ENCODE results near the gene PUS7.
A peak's percentile ranks its signal among the peaks of the same experiment; 100 is the strongest.
"Not testable (repeated sequence)": the region's sequence is repeated elsewhere in the genome, so short reads cannot be mapped to it uniquely, and the experiment has no call there.

Gene PUS7

GRCh38 chr7:105461518-105461917 lies 60.6 kb downstream of the PUS7 start:
- DNase-seq (ENCODE audit: insufficient read length) (no peak), FAIRE-seq (no peak)
- no peak for TF ChIP-seq TAF1 (IDR thresholded peaks at IDR 0.05; ENCODE audit: borderline replicate concordance, low read depth, low read length)
- TF ChIP-seq POLR2AphosphoS5 (IDR thresholded peaks at IDR 0.05; ENCODE audit: low read depth, low read length) = no peak
- no peak for TF ChIP-seq POLR2A (IDR thresholded peaks at IDR 0.05; ENCODE audit: low read depth, low read length)

DNA sequence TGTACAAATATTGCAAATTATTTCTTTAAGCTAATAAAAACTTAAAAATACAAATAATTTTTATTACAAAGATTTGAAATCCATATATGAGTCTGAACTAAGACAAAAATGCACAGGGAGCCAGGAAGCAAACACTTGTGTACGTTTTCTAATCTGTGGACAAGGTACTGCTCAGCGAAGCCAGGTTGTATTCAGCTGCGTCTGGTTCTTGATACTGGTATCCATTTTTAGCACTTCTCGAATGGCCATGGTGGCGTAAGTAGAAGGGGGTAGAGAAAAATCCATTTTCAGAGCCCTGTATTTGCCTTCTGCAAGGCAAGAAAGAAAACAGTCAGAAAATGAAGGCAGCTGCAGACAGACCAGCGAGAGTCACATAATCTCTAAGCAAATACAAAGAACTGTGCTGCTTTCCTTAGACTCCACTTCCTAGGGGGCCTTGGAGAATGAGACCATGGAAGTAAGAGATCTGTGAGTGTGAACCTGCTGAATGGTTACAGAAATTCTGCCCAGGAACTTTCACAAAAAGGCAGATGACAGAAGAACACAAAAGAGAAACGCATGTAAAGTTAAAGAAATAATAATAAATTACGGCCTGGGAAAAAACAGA lies 64.3 kb downstream of the PUS7 start:
- FAIRE-seq (no peak), DNase-seq (ENCODE audit: insufficient read length) (no peak)
- no peak for TF ChIP-seq TAF1 (IDR thresholded peaks at IDR 0.05; ENCODE audit: borderline replicate concordance, low read depth, low read length)
- TF ChIP-seq POLR2A (IDR thresholded peaks at IDR 0.05; ENCODE audit: low read depth, low read length) = no peak

DNA sequence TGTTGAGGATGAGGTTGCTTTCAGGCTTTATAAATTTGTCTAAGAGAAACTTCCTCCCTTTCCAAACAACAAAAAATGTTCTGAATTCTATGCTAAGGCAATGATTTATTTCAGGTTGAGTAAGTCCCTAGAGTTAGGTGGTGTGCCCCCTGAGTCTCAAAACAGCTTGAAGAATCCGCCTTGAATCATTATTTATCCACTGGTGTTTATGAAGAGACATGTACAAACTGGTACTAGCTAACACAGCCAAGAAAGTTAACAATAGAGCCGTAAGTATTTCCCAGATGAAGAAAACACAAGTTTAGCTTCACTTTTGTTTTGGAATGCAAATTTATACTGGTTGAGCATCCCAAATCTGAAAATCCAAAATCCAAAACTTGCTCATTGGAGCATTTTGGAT lies 67.2 kb downstream of the PUS7 start:
- DNase-seq (ENCODE audit: insufficient read length) (no peak), FAIRE-seq (no peak)
- no peak for TF ChIP-seq POLR2AphosphoS5 (IDR thresholded peaks at IDR 0.05; ENCODE audit: low read depth, low read length)
- TF ChIP-seq POLR2A (IDR thresholded peaks at IDR 0.05; ENCODE audit: low read depth, low read length) = no peak
- no peak for TF ChIP-seq TAF1 (IDR thresholded peaks at IDR 0.05; ENCODE audit: borderline replicate concordance, low read depth, low read length)

- no peak for TF ChIP-seq POLR2A (IDR thresholded peaks at IDR 0.05; ENCODE audit: low read depth, low read length)
- TF ChIP-seq POLR2AphosphoS5 (IDR thresholded peaks at IDR 0.05; ENCODE audit: low read depth, low read length) = no peak
- TF ChIP-seq TAF1 (IDR thresholded peaks at IDR 0.05; ENCODE audit: borderline replicate concordance, low read depth, low read length) = no peak
- DNase-seq (ENCODE audit: insufficient read length) (no peak), FAIRE-seq (no peak)
Observed at GRCh38 chr7:105454095-105454747, 67.8 kb downstream of the PUS7 start.

GRCh38 chr7:105452085-105452484 lies 70.0 kb downstream of the PUS7 start:
- TF ChIP-seq TAF1 (IDR thresholded peaks at IDR 0.05; ENCODE audit: borderline replicate concordance, low read depth, low read length) (no peak), POLR2A (IDR thresholded peaks at IDR 0.05; ENCODE audit: low read depth, low read length) (no peak), POLR2AphosphoS5 (IDR thresholded peaks at IDR 0.05; ENCODE audit: low read depth, low read length) (no peak)
- DNase-seq (ENCODE audit: insufficient read length) = no peak
- no peak for FAIRE-seq

DNA sequence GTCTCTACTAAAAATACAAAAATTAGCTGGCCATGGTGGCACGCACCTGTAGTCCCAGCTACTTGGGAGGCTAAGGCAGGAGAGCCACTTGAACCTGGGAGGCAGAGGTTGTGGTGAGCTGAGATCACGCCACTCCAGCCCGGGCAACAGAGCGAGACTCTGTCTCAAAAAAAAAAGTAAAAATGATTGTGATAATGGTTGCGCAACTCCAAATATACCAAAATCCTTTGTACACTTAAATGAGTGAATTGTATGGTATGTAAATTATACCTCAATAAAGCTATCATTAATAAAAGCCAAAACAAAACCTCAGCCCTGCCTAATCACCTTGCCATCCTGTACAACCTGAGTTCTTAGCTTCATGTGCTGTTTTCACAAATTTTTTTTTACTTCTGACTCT lies 71.2 kb downstream of the PUS7 start:
- DNase-seq (ENCODE audit: insufficient read length); FAIRE-seq: not testable (repeated sequence)

DNA sequence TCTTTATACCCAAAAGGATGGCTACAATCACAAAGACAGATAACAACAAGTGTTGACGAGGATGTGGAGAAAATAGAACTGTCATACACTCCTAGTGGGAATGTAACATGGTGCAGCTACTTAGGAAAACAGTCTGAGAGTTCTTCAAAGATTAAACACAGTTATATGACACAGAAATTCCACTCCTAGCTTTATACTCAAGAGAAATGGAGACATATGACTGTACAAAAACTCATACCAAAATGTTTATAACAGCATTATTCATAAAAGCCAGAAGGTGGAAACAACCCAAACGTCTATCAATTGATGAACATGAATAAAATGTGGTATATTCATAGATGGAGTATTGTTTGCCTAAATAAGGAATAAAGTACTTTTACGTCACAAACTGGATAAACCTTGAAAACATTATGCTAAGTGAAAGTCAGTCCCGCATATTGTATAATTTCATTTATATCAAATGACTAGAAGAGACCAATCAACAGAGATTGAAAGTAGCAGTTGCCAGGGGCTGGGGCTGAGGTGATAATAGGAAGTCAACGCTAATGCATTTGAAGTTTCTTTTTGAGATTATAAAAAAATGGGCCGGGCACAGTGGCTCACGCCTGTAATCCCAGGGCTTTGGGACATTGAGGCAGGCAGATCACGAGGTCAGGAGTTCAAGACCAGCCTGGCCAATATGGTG lies 71.8 kb downstream of the PUS7 start:
- TF ChIP-seq TAF1 (IDR thresholded peaks at IDR 0.05; ENCODE audit: borderline replicate concordance, low read depth, low read length) (no peak), POLR2AphosphoS5 (IDR thresholded peaks at IDR 0.05; ENCODE audit: low read depth, low read length) (no peak), POLR2A (IDR thresholded peaks at IDR 0.05; ENCODE audit: low read depth, low read length) (no peak)
- DNase-seq (ENCODE audit: insufficient read length) = no peak
- no peak for FAIRE-seq

GRCh38 chr7:105448181-105448580 lies 73.9 kb downstream of the PUS7 start:
- TF ChIP-seq POLR2A (IDR thresholded peaks at IDR 0.05; ENCODE audit: low read depth, low read length) (no peak), TAF1 (IDR thresholded peaks at IDR 0.05; ENCODE audit: borderline replicate concordance, low read depth, low read length) (no peak), POLR2AphosphoS5 (IDR thresholded peaks at IDR 0.05; ENCODE audit: low read depth, low read length) (no peak)
- no peak for DNase-seq (ENCODE audit: insufficient read length)
- FAIRE-seq = peak; percentile 17

DNA sequence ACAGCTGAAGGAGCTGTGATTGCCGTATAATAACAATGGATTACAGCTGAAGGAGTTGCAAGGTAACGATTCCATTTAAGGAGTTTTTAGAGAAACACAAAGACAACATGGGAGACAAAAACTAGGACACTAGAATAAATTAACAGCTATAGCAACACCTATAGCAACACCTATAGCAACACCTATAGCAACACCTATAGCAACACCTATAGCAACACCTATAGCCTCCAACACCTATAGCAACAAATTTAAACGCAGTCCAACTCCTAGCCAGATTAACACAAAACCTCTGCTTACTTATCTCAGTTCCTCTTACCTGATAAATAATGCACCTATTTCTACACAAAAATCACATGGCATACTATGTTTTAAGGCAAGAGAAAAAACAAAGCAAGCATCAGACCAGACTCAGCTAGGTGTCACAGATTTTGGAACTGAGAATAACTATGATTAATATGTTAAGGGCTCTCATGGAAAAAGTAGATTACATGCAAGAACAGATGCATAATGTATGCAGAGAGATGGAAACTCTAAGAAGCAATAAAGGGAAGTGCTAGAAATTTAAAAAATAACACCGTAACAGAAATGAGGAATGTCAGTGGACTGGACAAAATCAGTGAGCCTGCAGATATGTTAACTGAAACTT lies 77.6 kb downstream of the PUS7 start:
- no peak for DNase-seq (ENCODE audit: insufficient read length)
- no peak for TF ChIP-seq POLR2A (IDR thresholded peaks at IDR 0.05; ENCODE audit: low read depth, low read length)
- no peak for TF ChIP-seq TAF1 (IDR thresholded peaks at IDR 0.05; ENCODE audit: borderline replicate concordance, low read depth, low read length)
- TF ChIP-seq POLR2AphosphoS5 (IDR thresholded peaks at IDR 0.05; ENCODE audit: low read depth, low read length) = no peak
- FAIRE-seq = no peak

- not testable (repeated sequence) for FAIRE-seq; DNase-seq (ENCODE audit: insufficient read length)
Observed at GRCh38 chr7:105442214-105442613, 79.9 kb downstream of the PUS7 start.

DNA sequence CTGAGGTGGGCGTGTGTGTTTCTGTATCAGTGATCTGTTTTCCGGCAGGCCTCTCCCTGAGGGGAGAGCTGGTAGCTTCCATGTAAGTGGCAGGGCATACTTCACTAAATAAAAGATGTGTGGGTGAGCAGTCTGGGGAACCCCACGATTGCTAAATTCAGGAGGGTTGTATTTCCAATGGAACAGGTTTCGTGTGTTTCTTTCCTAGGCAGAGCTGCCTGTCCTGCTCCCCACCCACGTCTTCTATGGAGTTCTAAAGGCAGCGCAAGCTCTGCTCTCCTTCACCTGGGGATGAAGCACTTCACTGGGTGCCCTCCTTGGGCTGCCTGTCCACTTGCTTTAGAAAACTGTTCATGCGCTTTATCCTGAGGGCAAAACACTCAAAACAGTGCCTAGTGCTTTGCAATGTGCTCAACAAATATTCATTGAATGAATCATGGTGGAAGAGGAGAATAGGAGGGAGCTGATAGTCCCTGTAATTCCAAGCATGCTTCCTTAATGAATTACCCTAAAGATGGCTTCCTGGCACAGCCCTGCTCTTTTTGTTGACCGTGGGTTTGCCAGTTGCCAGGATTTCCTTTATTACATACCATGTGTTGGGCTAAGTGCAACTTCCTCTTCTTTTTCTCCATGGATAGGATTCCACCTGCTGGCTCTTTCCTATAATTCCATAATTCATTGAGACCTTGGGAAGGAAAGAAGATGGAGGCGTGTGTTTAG lies 82.7 kb downstream of the PUS7 start:
- DNase-seq (ENCODE audit: insufficient read length) (no peak), FAIRE-seq (no peak)

More for the DNA sequence above, 82.7 kb downstream of the PUS7 start:
- TF ChIP-seq POLR2A (IDR thresholded peaks at IDR 0.05; ENCODE audit: low read depth, low read length) (no peak), TAF1 (IDR thresholded peaks at IDR 0.05; ENCODE audit: borderline replicate concordance, low read depth, low read length) (no peak), POLR2AphosphoS5 (IDR thresholded peaks at IDR 0.05; ENCODE audit: low read depth, low read length) (no peak)

All from GM12892 (cell line).